Thyroid gland (tissue), 4 donors: ENCODE data around the gene ID2.

ENCODE experiments used
- POLR2A ChIP-seq, 2 donors: fragments of 450-650 bp; IDR thresholded peaks; one replicate each; pipeline ENCODE4 v1.6.1; 2017; ENCODE audit warnings: antibody characterized with exemption in 2 of 2, mild to moderate bottlenecking in 2 of 2, moderate library complexity in 1 of 2
- TF ChIP-seq, protein P1 (sequence below), 6 experiments: fragments of 200-600 bp in 3 of 6; fragments of 450-650 bp in 3 of 6; sonication (generic) in 3 of 6; IDR thresholded peaks; one replicate each; pipeline ENCODE4 v1.5.1; 2016 to 2019; ENCODE audit warnings: antibody characterized with exemption in 6 of 6, mild to moderate bottlenecking in 2 of 6, inconsistent platforms in 1 of 6, moderate library complexity in 1 of 6

DNA sequence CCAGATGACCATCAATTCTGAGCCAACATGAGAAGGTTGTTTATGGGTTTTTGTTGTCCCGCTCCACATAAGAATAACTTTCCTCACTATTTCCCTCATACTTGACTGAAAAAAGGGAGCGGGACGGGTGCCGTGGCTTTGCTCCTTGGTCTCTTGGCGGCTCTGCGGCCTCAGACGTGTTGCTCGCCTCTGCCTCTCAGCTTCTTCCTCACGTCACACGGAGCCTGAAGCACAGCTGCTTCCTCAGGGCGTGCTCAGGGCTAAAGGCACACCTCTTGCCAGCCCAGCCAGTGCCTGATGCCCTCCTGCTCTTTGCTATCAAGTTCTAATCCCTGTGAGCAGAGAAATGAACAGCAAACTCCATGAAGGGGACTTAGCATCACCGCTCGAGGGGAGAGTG is 17.9 kb upstream of the ID2 start:
- TF ChIP-seq, protein P1, sequence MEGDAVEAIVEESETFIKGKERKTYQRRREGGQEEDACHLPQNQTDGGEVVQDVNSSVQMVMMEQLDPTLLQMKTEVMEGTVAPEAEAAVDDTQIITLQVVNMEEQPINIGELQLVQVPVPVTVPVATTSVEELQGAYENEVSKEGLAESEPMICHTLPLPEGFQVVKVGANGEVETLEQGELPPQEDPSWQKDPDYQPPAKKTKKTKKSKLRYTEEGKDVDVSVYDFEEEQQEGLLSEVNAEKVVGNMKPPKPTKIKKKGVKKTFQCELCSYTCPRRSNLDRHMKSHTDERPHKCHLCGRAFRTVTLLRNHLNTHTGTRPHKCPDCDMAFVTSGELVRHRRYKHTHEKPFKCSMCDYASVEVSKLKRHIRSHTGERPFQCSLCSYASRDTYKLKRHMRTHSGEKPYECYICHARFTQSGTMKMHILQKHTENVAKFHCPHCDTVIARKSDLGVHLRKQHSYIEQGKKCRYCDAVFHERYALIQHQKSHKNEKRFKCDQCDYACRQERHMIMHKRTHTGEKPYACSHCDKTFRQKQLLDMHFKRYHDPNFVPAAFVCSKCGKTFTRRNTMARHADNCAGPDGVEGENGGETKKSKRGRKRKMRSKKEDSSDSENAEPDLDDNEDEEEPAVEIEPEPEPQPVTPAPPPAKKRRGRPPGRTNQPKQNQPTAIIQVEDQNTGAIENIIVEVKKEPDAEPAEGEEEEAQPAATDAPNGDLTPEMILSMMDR (IDR thresholded peaks at IDR 0.05): no peak
- no peak for TF ChIP-seq POLR2A (IDR thresholded peaks at IDR 0.05)
